ENCODE results near the gene PLCG1. TPM values are rescaled to one million over a fixed set of nuclear protein-coding genes. Genes with fewer than 3 reads are reported as not detected.

PLCG1 gene
- total and polyA plus RNA-seq, 8 donors, result 64.9 to 251 (median 202) TPM

GRCh38 chr20:41196653-41197225, 59.4 kb downstream of the PLCG1 start:
- H3K36me3 ChIP-seq, result peaks cover 0 to 10% of the 10 kb centered on the region in 2 donors
- intact Hi-C loops (cut with DNase I), result no loop called here
- ATAC-seq, result no peak
- H3K9me3 ChIP-seq, result peaks cover 3 to 22% of the 10 kb centered on the region in 2 donors
- DNase-seq, result no peak
- no peak overlapping the region for H3K4me3 ChIP-seq
- H3K4me1 ChIP-seq, result no peaks in the 10 kb centered on the region
- H3K27me3 ChIP-seq, result no peaks in the 10 kb centered on the region
- H3K27ac ChIP-seq, result no peak overlapping the region
- TF ChIP-seq, protein P1, sequence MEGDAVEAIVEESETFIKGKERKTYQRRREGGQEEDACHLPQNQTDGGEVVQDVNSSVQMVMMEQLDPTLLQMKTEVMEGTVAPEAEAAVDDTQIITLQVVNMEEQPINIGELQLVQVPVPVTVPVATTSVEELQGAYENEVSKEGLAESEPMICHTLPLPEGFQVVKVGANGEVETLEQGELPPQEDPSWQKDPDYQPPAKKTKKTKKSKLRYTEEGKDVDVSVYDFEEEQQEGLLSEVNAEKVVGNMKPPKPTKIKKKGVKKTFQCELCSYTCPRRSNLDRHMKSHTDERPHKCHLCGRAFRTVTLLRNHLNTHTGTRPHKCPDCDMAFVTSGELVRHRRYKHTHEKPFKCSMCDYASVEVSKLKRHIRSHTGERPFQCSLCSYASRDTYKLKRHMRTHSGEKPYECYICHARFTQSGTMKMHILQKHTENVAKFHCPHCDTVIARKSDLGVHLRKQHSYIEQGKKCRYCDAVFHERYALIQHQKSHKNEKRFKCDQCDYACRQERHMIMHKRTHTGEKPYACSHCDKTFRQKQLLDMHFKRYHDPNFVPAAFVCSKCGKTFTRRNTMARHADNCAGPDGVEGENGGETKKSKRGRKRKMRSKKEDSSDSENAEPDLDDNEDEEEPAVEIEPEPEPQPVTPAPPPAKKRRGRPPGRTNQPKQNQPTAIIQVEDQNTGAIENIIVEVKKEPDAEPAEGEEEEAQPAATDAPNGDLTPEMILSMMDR (IDR thresholded peaks at IDR 0.05), result no peak

GRCh38 chr20:41198443-41198842, 61.1 kb downstream of the PLCG1 start:
- Histone ChIP-seq H3K36me3 (peaks cover 0 to 13% of the 10 kb centered on the region in 2 donors), H3K27me3 (no peaks in the 10 kb centered on the region), H3K9me3 (peaks cover 0 to 14% of the 10 kb centered on the region in 2 donors), H3K27ac (no peak overlapping the region), H3K4me1 (no peaks in the 10 kb centered on the region), H3K4me3 (no peak overlapping the region)
- intact Hi-C loops (cut with DNase I), result no loop called here
- DNase-seq (no peak), ATAC-seq (no peak)
- TF ChIP-seq, protein P1 (IDR thresholded peaks at IDR 0.05), result no peak

- TF ChIP-seq, protein P1 (IDR thresholded peaks at IDR 0.05), result no peak
- DNase-seq, result no peak
- ATAC-seq, result no peak
- peaks cover 0 to 14% of the 10 kb centered on the region in 2 donors for H3K9me3 ChIP-seq
- no peaks in the 10 kb centered on the region for H3K27me3 ChIP-seq
- peaks cover 0 to 25% of the 10 kb centered on the region in 2 donors for H3K36me3 ChIP-seq
- intact Hi-C loops (cut with DNase I), result no loop called here
- H3K4me1 ChIP-seq, result no peaks in the 10 kb centered on the region
- no peak overlapping the region for H3K4me3 ChIP-seq
- no peak overlapping the region for H3K27ac ChIP-seq
Observed at GRCh38 chr20:41200446-41201202, 63.3 kb downstream of the PLCG1 start.

DNA sequence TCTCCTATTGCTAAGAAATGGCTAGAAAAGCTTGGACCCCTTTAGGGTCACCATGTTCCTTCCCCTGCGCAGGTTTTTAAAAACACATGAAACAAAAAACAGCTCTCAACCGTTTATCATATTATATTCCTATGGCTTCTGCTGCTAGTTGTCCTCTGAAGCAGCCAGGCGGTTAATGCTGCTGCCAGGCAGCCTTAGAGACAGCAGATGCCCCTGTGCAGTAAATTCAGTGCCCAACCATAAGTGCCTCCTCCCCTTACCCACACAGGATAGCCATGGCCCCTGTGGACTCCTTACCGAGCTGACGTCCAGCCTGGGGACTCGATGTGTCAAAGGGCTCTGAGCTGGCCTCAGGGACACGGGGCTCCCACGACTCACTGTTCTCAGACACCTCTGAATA, 64.4 kb downstream of the PLCG1 start:
- intact Hi-C loops (cut with DNase I), result no loop called here
- Histone ChIP-seq H3K4me3 (no peak overlapping the region), H3K27ac (no peak overlapping the region), H3K36me3 (peaks cover 0 to 25% of the 10 kb centered on the region in 2 donors), H3K9me3 (peaks cover 0 to 14% of the 10 kb centered on the region in 2 donors), H3K27me3 (no peaks in the 10 kb centered on the region), H3K4me1 (no peaks in the 10 kb centered on the region)
- no peak for DNase-seq
- TF ChIP-seq, protein P1 (IDR thresholded peaks at IDR 0.05), result no peak
- ATAC-seq, result no peak

GRCh38 chr20:41202426-41202825, 65.1 kb downstream of the PLCG1 start:
- ATAC-seq, result no peak
- TF ChIP-seq, protein P1 (IDR thresholded peaks at IDR 0.05), result no peak
- no peak for DNase-seq
- H3K27me3 ChIP-seq, result no peaks in the 10 kb centered on the region
- H3K36me3 ChIP-seq, result peaks cover 0 to 25% of the 10 kb centered on the region in 2 donors
- no peak overlapping the region for H3K27ac ChIP-seq
- peaks cover 0 to 14% of the 10 kb centered on the region in 2 donors for H3K9me3 ChIP-seq
- no peaks in the 10 kb centered on the region for H3K4me1 ChIP-seq
- intact Hi-C loops (cut with DNase I), result no loop called here
- H3K4me3 ChIP-seq, result no peak overlapping the region
